GM21423 (cell line): ENCODE results near the gene CPED1.
"Not testable (repeated sequence)": the region's sequence is repeated elsewhere in the genome, so short reads cannot be mapped to it uniquely, and the experiment has no call there.

ENCODE experiments used
- ATAC-seq: cut with Tn5 transposase; IDR thresholded peaks from one replicate; pipeline ENCODE4 v1.9.1; 2021; ENCODE audit warnings: mild to moderate bottlenecking, moderate library complexity; ENCODE audit not compliant: unreplicated experiment

Gene CPED1

GRCh38 chr7:121205777-121206176 is 217.3 kb downstream of the CPED1 start:
- no peak for ATAC-seq

- no peak for ATAC-seq
Measured at GRCh38 chr7:121211253-121211652, 222.7 kb downstream of the CPED1 start.

GRCh38 chr7:121212036-121212435 is 223.5 kb downstream of the CPED1 start:
- no peak for ATAC-seq

- ATAC-seq = no peak
Measured at GRCh38 chr7:121214657-121215056, 226.1 kb downstream of the CPED1 start.

GRCh38 chr7:121219026-121219425 is 230.5 kb downstream of the CPED1 start:
- no peak for ATAC-seq

GRCh38 chr7:121221108-121221507 is 232.6 kb downstream of the CPED1 start:
- not testable (repeated sequence) for ATAC-seq

GRCh38 chr7:121228779-121229178 is 240.3 kb downstream of the CPED1 start:
- no peak for ATAC-seq

GRCh38 chr7:121235201-121235600 is 246.7 kb downstream of the CPED1 start:
- ATAC-seq = no peak

- no peak for ATAC-seq
Measured at GRCh38 chr7:121237601-121238000, 249.1 kb downstream of the CPED1 start.

GRCh38 chr7:121244120-121244870 is 255.8 kb downstream of the CPED1 start:
- ATAC-seq = no peak

GRCh38 chr7:121251367-121251766 is 262.9 kb downstream of the CPED1 start:
- ATAC-seq = not testable (repeated sequence)

- ATAC-seq = not testable (repeated sequence)
Measured at GRCh38 chr7:121252523-121253235, 264.2 kb downstream of the CPED1 start.

GRCh38 chr7:121259826-121260225 is 271.3 kb downstream of the CPED1 start:
- ATAC-seq = no peak

- ATAC-seq = no peak
Measured at GRCh38 chr7:121261207-121261884, 272.8 kb downstream of the CPED1 start.

GRCh38 chr7:121262221-121262620 is 273.7 kb downstream of the CPED1 start:
- no peak for ATAC-seq

GRCh38 chr7:121262969-121263368 is 274.5 kb downstream of the CPED1 start:
- no peak for ATAC-seq

- ATAC-seq = no peak
Measured at GRCh38 chr7:121266307-121266894, 277.9 kb downstream of the CPED1 start.

- ATAC-seq = no peak
Measured at GRCh38 chr7:121267612-121268011, 279.1 kb downstream of the CPED1 start.

- no peak for ATAC-seq
Measured at GRCh38 chr7:121269798-121270197, 281.3 kb downstream of the CPED1 start.

GRCh38 chr7:121271098-121271497 is 282.6 kb downstream of the CPED1 start:
- ATAC-seq = no peak

- no peak for ATAC-seq
Measured at GRCh38 chr7:121271916-121272315, 283.4 kb downstream of the CPED1 start.
